MM.1S (cell line): Measurements from ENCODE around the gene ZMPSTE24.

Experiments
- DNase-seq: peaks from one replicate; pipeline ENCODE4 v3.0.0-alpha.2; 2015
- H2AFZ ChIP-seq: fragments of 300-600 bp; sonication (generic); 2 replicates; pipeline ENCODE4 v1.6.0; 2016; ENCODE audit warnings: antibody characterized with exemption, low read length
- H3F3A ChIP-seq: fragments of 300-600 bp; sonication (generic); 2 replicates; pipeline ENCODE4 v1.6.1; 2016; ENCODE audit warnings: mild to moderate bottlenecking, antibody characterized with exemption, low read length, moderate library complexity, mixed read lengths; ENCODE audit not compliant: insufficient read depth
- H3K27ac ChIP-seq: fragments of 300-600 bp; sonication (generic); 2 replicates; pipeline ENCODE4 v1.5.1; 2016; ENCODE audit warnings: mild to moderate bottlenecking, low read length
- H3K27me3 ChIP-seq: fragments of 300-600 bp; sonication (generic); replicated peaks from 2 replicates; pipeline ENCODE4 v1.6.0; 2016; ENCODE audit warnings: low read length; ENCODE audit not compliant: insufficient read depth
- H3K36me3 ChIP-seq: fragments of 300-600 bp; sonication (generic); replicated peaks from 2 replicates; pipeline ENCODE4 v1.6.1; 2016; ENCODE audit warnings: mild to moderate bottlenecking, low read length, mixed read lengths; ENCODE audit not compliant: insufficient read depth
- H3K4me1 ChIP-seq: fragments of 300-600 bp; sonication (generic); 2 replicates; pipeline ENCODE4 v1.6.1; 2016; ENCODE audit warnings: low read length, mixed read lengths
- H3K4me2 ChIP-seq: fragments of 300-600 bp; sonication (generic); 2 replicates; pipeline ENCODE4 v1.6.0; 2016; ENCODE audit warnings: low read depth, low read length
- H3K4me3 ChIP-seq: fragments of 300-600 bp; sonication (generic); 2 replicates; pipeline ENCODE4 v1.5.1; 2016; ENCODE audit warnings: low read length, mixed read lengths
- H3K79me2 ChIP-seq: fragments of 300-600 bp; sonication (generic); 2 replicates; pipeline ENCODE4 v1.6.1; 2016; ENCODE audit warnings: mixed run types, low read length, mixed read lengths
- H3K9ac ChIP-seq: fragments of 300-600 bp; sonication (generic); 2 replicates; pipeline ENCODE4 v1.6.1; 2016; ENCODE audit warnings: low read length, mixed read lengths
- H3K9me2 ChIP-seq: fragments of 300-600 bp; sonication (generic); replicated peaks from 2 replicates; pipeline ENCODE4 v1.6.1; 2016; ENCODE audit warnings: mild to moderate bottlenecking, low read length, mixed read lengths; ENCODE audit not compliant: insufficient read depth
- H3K9me3 ChIP-seq: fragments of 300-600 bp; sonication (generic); replicated peaks from 2 replicates; pipeline ENCODE4 v1.6.1; 2016; ENCODE audit warnings: mild to moderate bottlenecking, low read length, mixed read lengths; ENCODE audit not compliant: insufficient read depth
- H4K20me1 ChIP-seq: fragments of 300-600 bp; sonication (generic); 2 replicates; pipeline ENCODE4 v1.6.1; 2016; ENCODE audit warnings: mild to moderate bottlenecking, low read length, moderate library complexity, mixed read lengths; ENCODE audit not compliant: insufficient read depth
- EZH2 ChIP-seq: fragments of 300-600 bp; sonication (generic); optimal IDR thresholded peaks from 2 replicates; pipeline ENCODE3; 2017; ENCODE audit warnings: low read depth, mild to moderate bottlenecking, antibody characterized with exemption, low read length, mixed read lengths
- EZH2phosphoT487 ChIP-seq: fragments of 300-600 bp; sonication (generic); IDR thresholded peaks from 2 replicates; pipeline ENCODE4 v1.6.1; 2018; ENCODE audit warnings: antibody characterized with exemption, low read length
- TF ChIP-seq, protein P1 (sequence below): fragments of 300-600 bp; sonication (generic); IDR thresholded peaks from 2 replicates; pipeline ENCODE4 v1.5.1; 2016; ENCODE audit warnings: antibody characterized with exemption, low read length, mixed read lengths

ZMPSTE24 gene

GRCh38 chr1:40276122-40276521 is 18.1 kb downstream of the ZMPSTE24 start:
- H3K4me3 ChIP-seq: no peak overlapping the region
- no peaks in the 10 kb centered on the region for H4K20me1 ChIP-seq
- DNase-seq: no peak
- no peaks in the 10 kb centered on the region for H3K9me2 ChIP-seq
- H3F3A ChIP-seq: no peaks in the 10 kb centered on the region
- no peak overlapping the region for H2AFZ ChIP-seq
- no peaks in the 10 kb centered on the region for H3K27me3 ChIP-seq
- TF ChIP-seq EZH2phosphoT487: no peak
- TF ChIP-seq, protein P1, sequence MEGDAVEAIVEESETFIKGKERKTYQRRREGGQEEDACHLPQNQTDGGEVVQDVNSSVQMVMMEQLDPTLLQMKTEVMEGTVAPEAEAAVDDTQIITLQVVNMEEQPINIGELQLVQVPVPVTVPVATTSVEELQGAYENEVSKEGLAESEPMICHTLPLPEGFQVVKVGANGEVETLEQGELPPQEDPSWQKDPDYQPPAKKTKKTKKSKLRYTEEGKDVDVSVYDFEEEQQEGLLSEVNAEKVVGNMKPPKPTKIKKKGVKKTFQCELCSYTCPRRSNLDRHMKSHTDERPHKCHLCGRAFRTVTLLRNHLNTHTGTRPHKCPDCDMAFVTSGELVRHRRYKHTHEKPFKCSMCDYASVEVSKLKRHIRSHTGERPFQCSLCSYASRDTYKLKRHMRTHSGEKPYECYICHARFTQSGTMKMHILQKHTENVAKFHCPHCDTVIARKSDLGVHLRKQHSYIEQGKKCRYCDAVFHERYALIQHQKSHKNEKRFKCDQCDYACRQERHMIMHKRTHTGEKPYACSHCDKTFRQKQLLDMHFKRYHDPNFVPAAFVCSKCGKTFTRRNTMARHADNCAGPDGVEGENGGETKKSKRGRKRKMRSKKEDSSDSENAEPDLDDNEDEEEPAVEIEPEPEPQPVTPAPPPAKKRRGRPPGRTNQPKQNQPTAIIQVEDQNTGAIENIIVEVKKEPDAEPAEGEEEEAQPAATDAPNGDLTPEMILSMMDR: no peak
- TF ChIP-seq EZH2: no peak
- H3K27ac ChIP-seq: no peak overlapping the region
- peaks cover 9% of the 10 kb centered on the region for H3K4me1 ChIP-seq
- H3K79me2 ChIP-seq: no peaks in the 10 kb centered on the region
- H3K9ac ChIP-seq: no peak overlapping the region
- H3K9me3 ChIP-seq: no peaks in the 10 kb centered on the region
- H3K4me2 ChIP-seq: no peak overlapping the region
- no peaks in the 10 kb centered on the region; the same call in 1 of the 2 replicates for H3K36me3 ChIP-seq

- Histone ChIP-seq H3K27me3 (no peaks in the 10 kb centered on the region), H4K20me1 (no peaks in the 10 kb centered on the region), H3K4me2 (no peak overlapping the region), H3F3A (no peaks in the 10 kb centered on the region), H3K9me2 (no peaks in the 10 kb centered on the region), H2AFZ (no peak overlapping the region), H3K9ac (no peak overlapping the region), H3K79me2 (no peaks in the 10 kb centered on the region), H3K36me3 (no peaks in the 10 kb centered on the region; the same call in 1 of the 2 replicates), H3K4me3 (no peak overlapping the region), H3K27ac (no peak overlapping the region), H3K4me1 (no peaks in the 10 kb centered on the region), H3K9me3 (no peaks in the 10 kb centered on the region)
- TF ChIP-seq, protein P1: no peak
- TF ChIP-seq EZH2phosphoT487 (no peak), EZH2 (no peak)
- DNase-seq: no peak
These were observed 23.8 kb downstream of the ZMPSTE24 start for GRCh38 chr1:40281853-40282252.

DNA sequence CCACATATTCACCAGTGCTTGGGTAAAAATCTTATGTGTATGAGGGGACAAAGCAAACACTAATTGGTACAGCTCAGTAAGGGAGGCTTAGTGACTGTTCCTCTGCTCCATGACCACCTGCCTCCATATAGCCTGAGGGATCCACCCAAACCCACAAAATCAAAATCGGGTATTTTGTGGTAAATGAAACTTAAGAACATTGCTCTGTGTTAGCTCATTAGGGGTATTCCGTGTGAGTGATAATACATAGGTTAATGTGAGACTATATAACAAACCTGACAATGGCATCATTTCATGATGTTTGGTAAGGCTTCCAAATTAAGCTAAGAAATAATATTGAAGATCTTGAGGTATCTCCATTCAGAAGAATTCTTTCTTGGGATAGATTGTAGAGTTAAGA is 33.3 kb downstream of the ZMPSTE24 start:
- Histone ChIP-seq H3K4me3 (no peak overlapping the region), H3K27ac (no peak overlapping the region), H3K9me3 (no peaks in the 10 kb centered on the region), H3K27me3 (no peaks in the 10 kb centered on the region), H2AFZ (no peak overlapping the region), H3K9ac (no peak overlapping the region), H3K36me3 (peaks cover 6% of the 10 kb centered on the region; the same call in 1 of the 2 replicates), H3K4me1 (no peaks in the 10 kb centered on the region), H3K79me2 (no peaks in the 10 kb centered on the region), H3K4me2 (no peak overlapping the region), H3F3A (no peaks in the 10 kb centered on the region), H3K9me2 (no peaks in the 10 kb centered on the region), H4K20me1 (no peaks in the 10 kb centered on the region)
- no peak for TF ChIP-seq EZH2phosphoT487
- TF ChIP-seq, protein P1: no peak
- no peak for DNase-seq
